HepG2 (cell line): ENCODE data around the gene ARHGAP12. TPM values are rescaled to one million over a fixed set of nuclear protein-coding genes. Genes with fewer than 3 reads are reported as not detected.

Experiments
- ATF2 ChIP-seq: sonication (generic); formaldehyde crosslinking; IDR thresholded peaks from 2 replicates; pipeline ENCODE4 v1.4.0; 2020; ENCODE audit warnings: missing genetic modification reagents
- CREBL2 ChIP-seq: sonication (generic); formaldehyde crosslinking; IDR thresholded peaks from 2 replicates; pipeline ENCODE4 v1.8.1; 2023; ENCODE audit warnings: missing genetic modification reagents, mild to moderate bottlenecking, borderline replicate concordance
- CSRNP1 ChIP-seq: sonication (generic); formaldehyde crosslinking; IDR thresholded peaks from 2 replicates; pipeline ENCODE4 v1.8.1; 2023; ENCODE audit warnings: mild to moderate bottlenecking, missing genetic modification reagents
- HCFC1 ChIP-seq: fragments of 150-350 bp; IDR thresholded peaks from 2 replicates; pipeline ENCODE4 v1.6.1; 2014; ENCODE audit warnings: low read depth, low read length
- HNF1B ChIP-seq: sonication (generic); formaldehyde crosslinking; IDR thresholded peaks from 2 replicates; pipeline ENCODE4 v1.5.1; 2020; ENCODE audit warnings: mild to moderate bottlenecking, moderate library complexity, missing genetic modification reagents
- MIXL1 ChIP-seq: IDR thresholded peaks from 2 replicates; pipeline ENCODE4 v1.6.1; 2016
- PATZ1 ChIP-seq: sonication (generic); formaldehyde crosslinking; IDR thresholded peaks from 2 replicates; pipeline ENCODE4 v1.4.0; 2020; ENCODE audit warnings: missing genetic modification reagents
- SIN3B ChIP-seq: fragments of 150-350 bp; IDR thresholded peaks from 2 replicates; pipeline ENCODE4 v1.6.1; 2014; ENCODE audit warnings: low read length
- SKI ChIP-seq: fragments of 450-650 bp; IDR thresholded peaks from one replicate; pipeline ENCODE4 v1.6.1; 2018; ENCODE audit warnings: mild to moderate bottlenecking; ENCODE audit not compliant: partially characterized antibody
- SMARCE1 ChIP-seq: fragments of 450-650 bp; IDR thresholded peaks from 2 replicates; pipeline ENCODE4 v1.6.1; 2017; ENCODE audit warnings: borderline replicate concordance
- ZC3H4 ChIP-seq: sonication (generic); formaldehyde crosslinking; IDR thresholded peaks from 2 replicates; pipeline ENCODE4 v1.4.0; 2020; ENCODE audit warnings: missing genetic modification reagents, borderline replicate concordance
- ZNF17 ChIP-seq: sonication (generic); formaldehyde crosslinking; IDR thresholded peaks from 2 replicates; pipeline ENCODE4 v1.5.0; 2020; ENCODE audit warnings: mild to moderate bottlenecking, missing genetic modification reagents
- ZNF503 ChIP-seq: sonication (generic); formaldehyde crosslinking; IDR thresholded peaks from 2 replicates; pipeline ENCODE4 v1.4.0; 2020; ENCODE audit warnings: missing genetic modification reagents
- ZNF564 ChIP-seq: sonication (generic); formaldehyde crosslinking; IDR thresholded peaks from 2 replicates; pipeline ENCODE4 v1.8.1; 2023; ENCODE audit warnings: mild to moderate bottlenecking, missing genetic modification reagents
- ZNF605 ChIP-seq: sonication (generic); formaldehyde crosslinking; IDR thresholded peaks from 2 replicates; pipeline ENCODE4 v1.8.0; 2022; ENCODE audit warnings: mild to moderate bottlenecking, missing genetic modification reagents
- ZNF713 ChIP-seq: sonication (generic); formaldehyde crosslinking; IDR thresholded peaks from 2 replicates; pipeline ENCODE4 v1.4.0; 2020; ENCODE audit warnings: mild to moderate bottlenecking, missing genetic modification reagents
- ZSCAN30 ChIP-seq: sonication (generic); formaldehyde crosslinking; IDR thresholded peaks from 2 replicates; pipeline ENCODE4 v1.5.0; 2020; ENCODE audit warnings: mild to moderate bottlenecking, missing genetic modification reagents
- ZUFSP ChIP-seq: sonication (generic); formaldehyde crosslinking; IDR thresholded peaks from 2 replicates; pipeline ENCODE4 v1.9.0; 2021; ENCODE audit warnings: missing genetic modification reagents, mild to moderate bottlenecking, borderline replicate concordance
- polyA plus RNA-seq, 8 experiments: library from polyadenylated mRNA; depleted of rRNA in 3 of 8; stranded (reverse) in 7 of 8; unstranded in 1 of 8; fragments of >200 nt; fragmentation: Illumina TruSeq in 4 of 8; extraction: Trizol in 4 of 8; gene quantifications; 2 replicates each; pipeline versions ENCODE4 v1.2.1 to v1.2.3, GENCODE V29; 2011 to 2016; ENCODE audit warnings: low read depth in 4 of 8, missing spikeins in 1 of 8, mixed read lengths in 1 of 8; ENCODE audit not compliant: insufficient read depth in 1 of 8
- total RNA-seq, 5 experiments: library from RNA; depleted of rRNA; stranded (reverse); fragments of >200 nt; fragmentation: Illumina TruSeq; extraction: Trizol; gene quantifications; 2 replicates each; pipeline ENCODE4 v1.2.3, GENCODE V29; 2016; ENCODE audit warnings: low read depth in 1 of 5

Gene ARHGAP12
- total and polyA plus RNA-seq, 2 of the 13 experiments (the other 11 are each of a cell fraction or from before 2014, with no cell fraction given), result 25.0 to 54.6 TPM

- TF ChIP-seq ZNF503 (CRISPR knock-in tag) (no peak), ZNF564 (no peak), SKI (no peak), CREBL2 (CRISPR knock-in tag) (no peak), ZNF17 (no peak), ZNF713 (CRISPR knock-in tag) (no peak), CSRNP1 (no peak), SMARCE1 (no peak), HCFC1 (no peak), ZC3H4 (CRISPR knock-in tag) (no peak), SIN3B (0 out of 2 replicates have a peak, but pooled peaks have one; percentile 34), ZSCAN30 (CRISPR knock-in tag) (no peak), ZNF605 (no peak), PATZ1 (CRISPR knock-in tag) (no peak), HNF1B (CRISPR knock-in tag) (peak; percentile 44; the same call in 1 of the 2 replicates), ATF2 (CRISPR knock-in tag) (no peak), ZUFSP (CRISPR knock-in tag) (no peak), MIXL1 (CRISPR knock-in tag) (peak; percentile 77; the same call in 1 of the 2 replicates)
These were observed 18.7 kb upstream of the ARHGAP12 start (continued) for GRCh38 chr10:31947144-31947926.
